BLaER1 treated with 17β-estradiol and CSF1 and Interleukin-3, amounts not matched to agents 10 nM and 100 nM (cell line): ENCODE measurements around the gene DAD1.
"Not testable (repeated sequence)": the region's sequence is repeated elsewhere in the genome, so short reads cannot be mapped to it uniquely, and the experiment has no call there.

Source experiments
- H3K27ac ChIP-seq, 11 experiments: shearing (Covaris generic); formaldehyde crosslinking; 2 replicates each; pipeline ENCODE4 v1.8.1; 2022
- H3K27me3 ChIP-seq, 11 experiments: shearing (Covaris generic); formaldehyde crosslinking; 2 replicates each; pipeline ENCODE4 v1.8.1; 2022
- H3K36me3 ChIP-seq, 11 experiments: shearing (Covaris generic); formaldehyde crosslinking; 2 replicates each; pipeline ENCODE4 v1.8.1; 2022
- H3K4me1 ChIP-seq, 10 experiments: shearing (Covaris generic); formaldehyde crosslinking; 2 replicates each; pipeline ENCODE4 v1.8.1; 2022
- H3K4me2 ChIP-seq, 11 experiments: shearing (Covaris generic); formaldehyde crosslinking; 2 replicates each; pipeline ENCODE4 v1.8.1; 2022
- H3K4me3 ChIP-seq, 10 experiments: shearing (Covaris generic); formaldehyde crosslinking; 2 replicates each; pipeline ENCODE4 v1.8.1; 2022
- H3K9ac ChIP-seq, 11 experiments: shearing (Covaris generic); formaldehyde crosslinking; 2 replicates each; pipeline ENCODE4 v1.8.1; 2022
- H3K9me3 ChIP-seq, 11 experiments: shearing (Covaris generic); formaldehyde crosslinking; replicated peaks in 1 of 11; 2 replicates each; pipeline ENCODE4 v1.8.1; 2022
- H4K20me1 ChIP-seq, 11 experiments: shearing (Covaris generic); formaldehyde crosslinking; 2 replicates each; pipeline ENCODE4 v1.8.1; 2022
- Cebpa-rat ChIP-seq, 11 experiments: shearing (Covaris generic); IDR thresholded peaks; 2 replicates each; pipeline ENCODE4 v1.8.1; 2022

DAD1 gene

GRCh38 chr14:22597265-22597664 lies 8.2 kb upstream of the DAD1 start:
- Histone ChIP-seq H3K4me2 (peak overlapping the region; percentile 83 to 98 (median 94); a peak in 21 of 22 replicates), H3K27ac (no peak overlapping the region), H3K27me3 (no peaks in the 10 kb centered on the region; a peak in 3 of 22 replicates), H3K9me3 (no peaks in the 10 kb centered on the region), H3K9ac (no peak overlapping the region; a peak in 1 of 22 replicates), H3K4me1 (peaks cover 18 to 46% (median 35%) of the 10 kb centered on the region in 10 experiments), H3K4me3 (peak overlapping the region in 8 of 10 experiments; percentile 65 to 92 (median 76); a peak in 8 of 20 replicates), H4K20me1 (peaks cover 0 to 12% (median 0%) of the 10 kb centered on the region in 11 experiments; a peak in 2 of 22 replicates), H3K36me3 (peaks cover 3 to 11% (median 8%) of the 10 kb centered on the region in 11 experiments; a peak in 14 of 22 replicates)
- no peak for TF ChIP-seq Cebpa-rat (IDR thresholded peaks at IDR 0.05)

GRCh38 chr14:22596354-22596879 lies 7.4 kb upstream of the DAD1 start:
- no peak overlapping the region for H3K9ac ChIP-seq
- no peaks in the 10 kb centered on the region for H3K9me3 ChIP-seq
- H3K36me3 ChIP-seq: peaks cover 0 to 2% (median 0%) of the 10 kb centered on the region in 11 experiments; a peak in 7 of 22 replicates
- TF ChIP-seq Cebpa-rat (IDR thresholded peaks at IDR 0.05): no peak
- H3K27ac ChIP-seq: no peak overlapping the region
- H3K27me3 ChIP-seq: no peaks in the 10 kb centered on the region; a peak in 3 of 22 replicates
- H3K4me3 ChIP-seq: no peak overlapping the region
- no peak overlapping the region for H3K4me2 ChIP-seq
- H4K20me1 ChIP-seq: peaks cover 0 to 12% (median 0%) of the 10 kb centered on the region in 11 experiments; a peak in 2 of 22 replicates
- H3K4me1 ChIP-seq: peaks cover 18 to 39% (median 29%) of the 10 kb centered on the region in 10 experiments

- Histone ChIP-seq H3K4me1 (peaks cover 15 to 29% (median 24%) of the 10 kb centered on the region in 10 experiments), H3K4me2 (no peak overlapping the region), H3K27ac (no peak overlapping the region), H3K9ac (no peak overlapping the region), H3K9me3 (no peaks in the 10 kb centered on the region), H3K27me3 (no peaks in the 10 kb centered on the region; a peak in 3 of 22 replicates), H4K20me1 (no peaks in the 10 kb centered on the region; a peak in 1 of 22 replicates), H3K36me3 (no peaks in the 10 kb centered on the region), H3K4me3 (no peak overlapping the region)
- no peak for TF ChIP-seq Cebpa-rat (IDR thresholded peaks at IDR 0.05)
Observed at GRCh38 chr14:22594156-22594716, 5.2 kb upstream of the DAD1 start.

- Histone ChIP-seq H3K4me2 (no peak overlapping the region), H3K36me3 (no peaks in the 10 kb centered on the region), H3K4me1 (peaks cover 11 to 23% (median 18%) of the 10 kb centered on the region in 10 experiments), H3K27ac (no peak overlapping the region), H3K27me3 (no peaks in the 10 kb centered on the region), H4K20me1 (no peaks in the 10 kb centered on the region), H3K9me3 (no peaks in the 10 kb centered on the region), H3K4me3 (no peak overlapping the region), H3K9ac (no peak overlapping the region)
- TF ChIP-seq Cebpa-rat (IDR thresholded peaks at IDR 0.05): no peak
Observed at GRCh38 chr14:22593601-22594000, 4.6 kb upstream of the DAD1 start.

GRCh38 chr14:22593189-22593588 lies 4.2 kb upstream of the DAD1 start:
- no peak for TF ChIP-seq Cebpa-rat (IDR thresholded peaks at IDR 0.05)

GRCh38 chr14:22588526-22589095 lies 413 bp downstream of the DAD1 start:
- H3K9me3 ChIP-seq: no peaks in the 10 kb centered on the region
- peak overlapping the region; percentile 70 to 86 (median 78) for H3K4me3 ChIP-seq
- peaks cover 0 to 25% (median 9%) of the 10 kb centered on the region in 11 experiments; a peak in 11 of 22 replicates for H4K20me1 ChIP-seq
- peaks cover 51 to 62% (median 57%) of the 10 kb centered on the region in 10 experiments for H3K4me1 ChIP-seq
- H3K27me3 ChIP-seq: no peaks in the 10 kb centered on the region
- peak overlapping the region; percentile 74 to 97 (median 86) for H3K4me2 ChIP-seq
- peaks cover 0 to 22% (median 10%) of the 10 kb centered on the region in 11 experiments; a peak in 10 of 22 replicates for H3K36me3 ChIP-seq
- H3K27ac ChIP-seq: peak overlapping the region; percentile 68 to 93 (median 81)
- H3K9ac ChIP-seq: peak overlapping the region; percentile 78 to 87 (median 84)
- no peak for TF ChIP-seq Cebpa-rat (IDR thresholded peaks at IDR 0.05)

More at GRCh38 chr14:22593189-22593588, 4.2 kb upstream of the DAD1 start:
- Histone ChIP-seq H3K9me3 (no peaks in the 10 kb centered on the region), H3K36me3 (no peaks in the 10 kb centered on the region), H4K20me1 (no peaks in the 10 kb centered on the region), H3K4me2 (no peak overlapping the region), H3K27ac (no peak overlapping the region), H3K9ac (no peak overlapping the region), H3K4me3 (no peak overlapping the region), H3K4me1 (peaks cover 12 to 26% (median 19%) of the 10 kb centered on the region in 10 experiments), H3K27me3 (no peaks in the 10 kb centered on the region)

- Histone ChIP-seq H3K9ac (peak overlapping the region; percentile 78 to 87 (median 84)), H4K20me1 (peaks cover 0 to 32% (median 11%) of the 10 kb centered on the region in 11 experiments; a peak in 12 of 22 replicates), H3K36me3 (peaks cover 0 to 22% (median 10%) of the 10 kb centered on the region in 11 experiments; a peak in 10 of 22 replicates), H3K27ac (peak overlapping the region; percentile 68 to 93 (median 81); a peak in 19 of 22 replicates), H3K4me2 (peak overlapping the region; percentile 74 to 97 (median 86)), H3K4me1 (peaks cover 59 to 70% (median 64%) of the 10 kb centered on the region in 10 experiments), H3K4me3 (peak overlapping the region; percentile 70 to 86 (median 78))
- not testable (repeated sequence) for H3K27me3 ChIP-seq, H3K9me3 ChIP-seq
Observed at GRCh38 chr14:22587677-22588422, 1.2 kb downstream of the DAD1 start.

GRCh38 chr14:22587247-22587646 lies 1.8 kb downstream of the DAD1 start:
- H3K27ac ChIP-seq: no peak overlapping the region
- H3K4me1 ChIP-seq: peaks cover 62 to 74% (median 68%) of the 10 kb centered on the region in 10 experiments
- H3K9ac ChIP-seq: peak overlapping the region in 2 of 11 experiments; percentile 83 to 84; a peak in 3 of 22 replicates
- no peaks in the 10 kb centered on the region for H3K27me3 ChIP-seq
- no peaks in the 10 kb centered on the region for H3K9me3 ChIP-seq
- no peak for TF ChIP-seq Cebpa-rat (IDR thresholded peaks at IDR 0.05)
- peak overlapping the region; percentile 74 to 97 (median 86); a peak in 21 of 22 replicates for H3K4me2 ChIP-seq
- H4K20me1 ChIP-seq: peaks cover 0 to 36% (median 11%) of the 10 kb centered on the region in 11 experiments; a peak in 12 of 22 replicates
- peak overlapping the region in 3 of 10 experiments; percentile 70 to 80 (median 75); a peak in 4 of 20 replicates for H3K4me3 ChIP-seq
- peaks cover 0 to 22% (median 10%) of the 10 kb centered on the region in 11 experiments; a peak in 10 of 22 replicates for H3K36me3 ChIP-seq
